ENCODE data around the gene CBARP. TPM values are rescaled to one million over a fixed set of nuclear protein-coding genes. Genes with fewer than 3 reads are reported as not detected.

The CBARP gene
- total and polyA plus RNA-seq, 2 donors (not counting 3 experiments of a cell fraction or from before 2014, with no cell fraction given), result 3.5 to 9.2 TPM

- BruUV-seq (replicated peaks), result no TSS peak
- Histone ChIP-seq H3K27ac (ENCODE audit: insufficient read depth, low read depth, low read length) (no peak overlapping the region), H3K9me3 (replicated peaks; ENCODE audit: control insufficient read depth, insufficient read depth, low read length) (no peaks in the 10 kb centered on the region), H3K4me1 (ENCODE audit: control insufficient read depth, extremely low read depth, insufficient read depth, low read length) (peaks cover 38% of the 10 kb centered on the region), H2AFZ (ENCODE audit: low read depth, low read length) (no peak overlapping the region), H3K9ac (replicated peaks; ENCODE audit: extremely low read depth, insufficient read depth, low read length) (no peak overlapping the region), H3K36me3 (ENCODE audit: control insufficient read depth in 2 of 2, extremely low read depth in 1 of 2, insufficient read depth in 2 of 2, low read length in 2 of 2) (peaks cover 13 to 26% of the 10 kb centered on the region in 2 experiments), H4K20me1 (replicated peaks; ENCODE audit: control insufficient read depth, extremely low read depth, insufficient read depth, low read length) (no peaks in the 10 kb centered on the region), H3K27me3 (ENCODE audit: control insufficient read depth in 2 of 2, insufficient read depth in 2 of 2, low read length in 2 of 2) (no peaks in the 10 kb centered on the region), H3K4me3 (replicated peaks in 1 of 3; ENCODE audit: insufficient read depth in 1 of 3, low read depth in 1 of 3, low read length in 3 of 3) (no peak overlapping the region), H3K9me1 (replicated peaks; ENCODE audit: control insufficient read depth, extremely low read depth, insufficient read depth, low read length) (no peaks in the 10 kb centered on the region), H3K79me2 (ENCODE audit: control insufficient read depth, insufficient read depth, low read length) (peaks cover 37% of the 10 kb centered on the region), H3K4me2 (ENCODE audit: insufficient read depth, low read length) (no peak overlapping the region)
- no peak for FAIRE-seq
- TF ChIP-seq FOS (IDR thresholded peaks at IDR 0.05; ENCODE audit: borderline replicate concordance, insufficient read depth, low read length), result no peak
- TF ChIP-seq GATA2 (IDR thresholded peaks at IDR 0.05; ENCODE audit: insufficient read depth, insufficient read length, low read depth, low read length), result no peak
- TF ChIP-seq POLR2A (IDR thresholded peaks at IDR 0.05; ENCODE audit: low read depth, low read length), result no peak
- no peak for TF ChIP-seq POLR2AphosphoS5 (IDR thresholded peaks at IDR 0.05; ENCODE audit: insufficient read depth, low read depth, low read length)
- TF ChIP-seq EZH2 (IDR thresholded peaks at IDR 0.05; ENCODE audit: borderline replicate concordance, low read depth, low read length, severe bottlenecking), result no peak
- TF ChIP-seq MAX (IDR thresholded peaks at IDR 0.05; ENCODE audit: insufficient read depth, insufficient read length), result no peak
- no peak for TF ChIP-seq JUN (IDR thresholded peaks at IDR 0.05; ENCODE audit: borderline replicate concordance, insufficient read depth, insufficient read length, low read depth)
- TF ChIP-seq MYC (IDR thresholded peaks at IDR 0.05; ENCODE audit: low read depth, low read length), result no peak
- TF ChIP-seq, protein P1, sequence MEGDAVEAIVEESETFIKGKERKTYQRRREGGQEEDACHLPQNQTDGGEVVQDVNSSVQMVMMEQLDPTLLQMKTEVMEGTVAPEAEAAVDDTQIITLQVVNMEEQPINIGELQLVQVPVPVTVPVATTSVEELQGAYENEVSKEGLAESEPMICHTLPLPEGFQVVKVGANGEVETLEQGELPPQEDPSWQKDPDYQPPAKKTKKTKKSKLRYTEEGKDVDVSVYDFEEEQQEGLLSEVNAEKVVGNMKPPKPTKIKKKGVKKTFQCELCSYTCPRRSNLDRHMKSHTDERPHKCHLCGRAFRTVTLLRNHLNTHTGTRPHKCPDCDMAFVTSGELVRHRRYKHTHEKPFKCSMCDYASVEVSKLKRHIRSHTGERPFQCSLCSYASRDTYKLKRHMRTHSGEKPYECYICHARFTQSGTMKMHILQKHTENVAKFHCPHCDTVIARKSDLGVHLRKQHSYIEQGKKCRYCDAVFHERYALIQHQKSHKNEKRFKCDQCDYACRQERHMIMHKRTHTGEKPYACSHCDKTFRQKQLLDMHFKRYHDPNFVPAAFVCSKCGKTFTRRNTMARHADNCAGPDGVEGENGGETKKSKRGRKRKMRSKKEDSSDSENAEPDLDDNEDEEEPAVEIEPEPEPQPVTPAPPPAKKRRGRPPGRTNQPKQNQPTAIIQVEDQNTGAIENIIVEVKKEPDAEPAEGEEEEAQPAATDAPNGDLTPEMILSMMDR (IDR thresholded peaks at IDR 0.05; ENCODE audit: extremely low read depth in 1 of 2, insufficient read depth in 1 of 2, low read depth in 1 of 2, low read length in 2 of 2), result no peak
- dilution Hi-C loops (cut with MboI; ENCODE audit: extremely low pct_ligation_motif_present, low sequenced_read_pairs) (no loop called here), intact Hi-C loops (cut with micrococcal nuclease) (no loop called here)
- CTCF ChIA-PET, result interaction anchor here (0.6 to 7.2 kb wide), 5 partner anchors 15 to 155 kb away, joined by 3 to 1001 read pairs (median 3); partner anchors contain the start of gene ATP5F1D
- no peak for DNase-seq (ENCODE audit: low read depth, low spot score)
- POLR2A ChIA-PET, result interaction anchor here (0.6 to 1.5 kb wide), 27 partner anchors 9 to 375 kb away, joined by 3 to 87 read pairs (median 4); partner anchors contain the start of genes ATP5F1D, CBARP, REEP6 and RNU6-9
These were observed 30.6 kb upstream of the CBARP start for GRCh38 chr19:1268226-1269064.
